Measurements from ENCODE around the gene NME7.
"Not testable (repeated sequence)": the region's sequence is repeated elsewhere in the genome, so short reads cannot be mapped to it uniquely, and the experiment has no call there.

The NME7 gene, protein sequence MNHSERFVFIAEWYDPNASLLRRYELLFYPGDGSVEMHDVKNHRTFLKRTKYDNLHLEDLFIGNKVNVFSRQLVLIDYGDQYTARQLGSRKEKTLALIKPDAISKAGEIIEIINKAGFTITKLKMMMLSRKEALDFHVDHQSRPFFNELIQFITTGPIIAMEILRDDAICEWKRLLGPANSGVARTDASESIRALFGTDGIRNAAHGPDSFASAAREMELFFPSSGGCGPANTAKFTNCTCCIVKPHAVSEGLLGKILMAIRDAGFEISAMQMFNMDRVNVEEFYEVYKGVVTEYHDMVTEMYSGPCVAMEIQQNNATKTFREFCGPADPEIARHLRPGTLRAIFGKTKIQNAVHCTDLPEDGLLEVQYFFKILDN

DNA sequence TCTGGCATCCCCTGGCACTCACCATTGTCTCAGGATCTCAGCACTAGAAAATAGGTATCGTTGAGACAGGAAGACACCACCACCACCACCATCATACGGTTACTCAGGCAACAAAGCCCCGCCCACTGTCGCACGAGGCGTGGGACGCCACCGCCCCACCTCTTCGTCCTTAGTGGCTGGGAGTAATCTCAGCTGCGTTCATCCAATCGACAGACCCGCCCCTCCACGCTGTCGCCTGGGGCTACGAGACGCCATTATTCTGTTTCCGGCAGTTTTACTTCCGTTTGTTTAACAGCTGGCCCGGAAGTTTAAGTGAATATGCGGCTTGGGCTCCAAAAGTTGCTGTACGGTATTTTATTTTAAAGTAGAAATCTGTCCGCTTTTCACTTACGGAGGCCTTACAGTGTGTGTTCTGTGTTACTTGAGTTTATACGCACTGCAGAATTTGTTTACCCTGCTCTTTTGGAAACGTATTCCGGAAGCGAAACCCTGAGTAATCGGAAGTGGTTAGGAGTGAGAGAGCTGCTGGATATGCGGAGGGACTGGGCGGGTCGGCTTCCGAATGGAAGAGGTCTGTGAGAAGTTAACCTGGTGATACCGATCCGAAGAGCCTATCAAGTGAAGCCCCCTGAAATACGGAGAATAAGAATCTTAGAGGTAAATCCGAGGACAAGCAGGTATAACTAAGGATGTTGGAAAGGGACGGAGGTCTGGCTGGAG, at the start of gene NME7, which contains the start of gene BLZF1:
TSS of gene NME7 (minus strand) at position 112 of the 720 bp plus-strand sequence. CDS start at position 25, 87 bp downstream.
TSS of gene BLZF1 (plus strand) at position 510 of the 720 bp plus-strand sequence. CDS start 1,328 bp downstream, outside the sequence.
- H3K4me3 ChIP-seq (ENCODE audit: low read length): peak within 1 kb of the TSS; percentile 71
- DNase-seq (ENCODE audit: low read depth): peak; percentile 99
- TF ChIP-seq, protein P1, sequence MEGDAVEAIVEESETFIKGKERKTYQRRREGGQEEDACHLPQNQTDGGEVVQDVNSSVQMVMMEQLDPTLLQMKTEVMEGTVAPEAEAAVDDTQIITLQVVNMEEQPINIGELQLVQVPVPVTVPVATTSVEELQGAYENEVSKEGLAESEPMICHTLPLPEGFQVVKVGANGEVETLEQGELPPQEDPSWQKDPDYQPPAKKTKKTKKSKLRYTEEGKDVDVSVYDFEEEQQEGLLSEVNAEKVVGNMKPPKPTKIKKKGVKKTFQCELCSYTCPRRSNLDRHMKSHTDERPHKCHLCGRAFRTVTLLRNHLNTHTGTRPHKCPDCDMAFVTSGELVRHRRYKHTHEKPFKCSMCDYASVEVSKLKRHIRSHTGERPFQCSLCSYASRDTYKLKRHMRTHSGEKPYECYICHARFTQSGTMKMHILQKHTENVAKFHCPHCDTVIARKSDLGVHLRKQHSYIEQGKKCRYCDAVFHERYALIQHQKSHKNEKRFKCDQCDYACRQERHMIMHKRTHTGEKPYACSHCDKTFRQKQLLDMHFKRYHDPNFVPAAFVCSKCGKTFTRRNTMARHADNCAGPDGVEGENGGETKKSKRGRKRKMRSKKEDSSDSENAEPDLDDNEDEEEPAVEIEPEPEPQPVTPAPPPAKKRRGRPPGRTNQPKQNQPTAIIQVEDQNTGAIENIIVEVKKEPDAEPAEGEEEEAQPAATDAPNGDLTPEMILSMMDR (IDR thresholded peaks at IDR 0.05; ENCODE audit: insufficient read depth, low read depth, low read length, missing control alignments): no peak

DNA sequence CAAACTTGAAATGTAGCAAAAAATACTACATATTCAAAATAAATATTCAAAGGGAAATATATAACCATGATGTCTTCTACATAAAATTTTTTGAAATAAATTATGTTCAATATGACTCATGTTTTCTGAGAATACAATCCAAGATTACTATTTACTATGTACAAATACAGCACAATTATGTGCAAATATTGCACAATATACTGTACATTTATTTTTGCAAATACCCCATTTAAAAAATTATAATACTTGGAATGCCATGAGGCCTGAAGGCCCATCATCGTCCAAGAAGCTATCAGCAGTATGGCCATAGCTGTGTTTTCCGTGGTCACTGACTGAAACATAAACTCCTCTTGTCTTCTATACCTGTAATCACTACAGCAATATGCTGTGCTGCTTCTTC, 47.4 kb upstream of the NME7 start:
- TF ChIP-seq, protein P1 (IDR thresholded peaks at IDR 0.05; ENCODE audit: insufficient read depth, low read depth, low read length, missing control alignments): no peak
- no peak for DNase-seq (ENCODE audit: low read depth)
- no peak overlapping the region for H3K4me3 ChIP-seq (ENCODE audit: low read length)

DNA sequence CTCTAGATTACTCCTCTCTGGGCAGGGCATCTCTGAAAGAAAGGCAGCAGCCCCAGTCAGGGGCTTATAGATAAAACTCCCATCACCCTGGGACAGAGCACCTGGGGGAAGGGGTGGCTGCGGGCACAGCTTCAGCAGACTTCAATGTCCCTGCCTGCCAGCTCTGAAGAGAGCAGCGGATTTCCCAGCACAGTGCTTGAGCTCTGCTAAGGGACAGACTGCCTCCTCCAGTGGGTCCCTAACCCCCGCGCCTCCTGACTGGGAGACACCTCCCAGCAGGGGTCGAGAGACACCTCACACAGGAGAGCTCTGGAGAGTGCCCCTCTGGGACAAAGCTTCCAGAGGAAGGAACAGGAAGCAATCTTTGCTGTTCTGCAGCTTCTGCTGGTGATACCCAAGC, 40.7 kb upstream of the NME7 start:
- H3K4me3 ChIP-seq (ENCODE audit: low read length); DNase-seq (ENCODE audit: low read depth): not testable (repeated sequence)

DNA sequence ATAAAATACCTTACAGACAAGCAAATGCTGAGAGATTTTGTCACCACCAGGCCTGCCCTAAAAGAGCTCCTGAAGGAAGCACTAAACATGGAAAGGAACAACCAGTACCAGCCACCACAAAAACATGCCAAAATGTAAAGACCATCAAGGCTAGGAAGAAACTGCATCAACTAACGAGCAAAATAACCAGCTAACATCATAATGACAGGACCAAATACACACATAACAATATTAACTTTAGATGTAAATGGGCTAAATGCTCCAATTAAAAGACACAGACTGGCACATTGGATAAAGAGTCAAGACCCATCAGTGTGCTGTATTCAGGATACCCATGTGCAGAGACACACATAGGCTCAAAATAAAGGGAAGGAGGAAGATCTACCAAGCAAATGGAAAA, 35.0 kb upstream of the NME7 start:
- DNase-seq (ENCODE audit: low read depth); H3K4me3 ChIP-seq (ENCODE audit: low read length): not testable (repeated sequence)

DNA sequence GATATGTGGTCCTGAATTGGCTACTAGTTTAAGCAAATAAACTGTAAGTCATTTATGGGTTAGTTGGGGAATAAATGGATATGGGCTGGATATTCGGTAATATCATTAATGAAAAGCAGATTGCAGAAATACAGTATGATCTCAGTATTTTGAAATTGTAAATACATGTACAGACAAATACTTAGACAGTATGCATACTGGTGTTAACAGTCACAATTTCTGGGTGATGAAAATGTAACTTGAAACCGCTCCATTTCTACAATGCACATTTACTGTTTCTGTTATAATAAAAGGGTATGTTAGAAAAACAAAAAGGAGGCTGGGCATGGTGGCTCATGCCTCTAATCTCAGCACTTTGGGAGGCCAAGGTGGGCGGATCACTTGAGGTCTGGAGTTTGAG, 28.4 kb upstream of the NME7 start:
- TF ChIP-seq, protein P1 (IDR thresholded peaks at IDR 0.05; ENCODE audit: insufficient read depth, low read depth, low read length, missing control alignments): no peak
- DNase-seq (ENCODE audit: low read depth): peak; percentile 69
- no peak overlapping the region for H3K4me3 ChIP-seq (ENCODE audit: low read length)

DNA sequence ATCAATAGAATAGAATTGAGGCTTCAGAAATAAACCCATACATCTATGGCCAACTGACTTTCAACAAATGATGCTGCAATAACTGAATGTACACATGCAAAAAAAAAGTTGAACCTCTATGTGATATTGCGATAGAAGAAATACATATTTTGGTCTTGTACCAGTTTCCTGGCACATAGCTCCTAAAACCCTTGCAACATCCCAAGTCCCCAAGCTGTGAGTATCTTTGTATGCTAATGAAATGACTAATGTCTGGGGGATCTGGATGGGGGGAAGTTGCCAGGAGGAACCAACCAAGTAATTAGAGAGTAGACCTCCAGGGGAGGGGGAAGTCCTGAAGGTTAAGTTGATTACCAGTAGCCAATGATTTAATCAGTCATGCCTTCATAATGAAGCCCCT, 24.8 kb upstream of the NME7 start:
- H3K4me3 ChIP-seq (ENCODE audit: low read length): no peak overlapping the region
- TF ChIP-seq, protein P1 (IDR thresholded peaks at IDR 0.05; ENCODE audit: insufficient read depth, low read depth, low read length, missing control alignments): no peak
- DNase-seq (ENCODE audit: low read depth): no peak

DNA sequence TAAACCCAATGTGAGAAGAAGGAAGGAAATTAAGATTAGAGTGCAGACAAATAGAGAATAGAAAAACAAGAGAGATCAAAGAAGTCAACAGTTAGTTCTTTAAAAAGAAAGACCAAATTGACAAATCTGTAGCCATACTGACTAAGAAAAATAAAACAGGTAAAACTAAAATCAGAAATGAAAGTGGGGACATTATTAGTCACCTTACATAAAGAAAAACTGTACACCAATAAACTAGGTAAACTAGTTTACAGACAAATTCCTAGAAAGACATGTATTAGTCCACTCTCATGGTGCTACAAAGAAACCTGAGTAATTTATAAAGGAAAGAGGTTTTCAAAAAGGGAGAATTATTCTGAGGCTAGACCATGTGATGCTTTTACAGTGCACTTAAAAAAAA, 22.7 kb upstream of the NME7 start:
- no peak overlapping the region for H3K4me3 ChIP-seq (ENCODE audit: low read length)
- TF ChIP-seq, protein P1 (IDR thresholded peaks at IDR 0.05; ENCODE audit: insufficient read depth, low read depth, low read length, missing control alignments): no peak
- DNase-seq (ENCODE audit: low read depth): no peak

Measured in epithelial cell of esophagus (primary cell).